Naive B cell (primary cell): ENCODE results near the gene AVP. TPM values are rescaled to one million over a fixed set of nuclear protein-coding genes. Genes with fewer than 3 reads are reported as not detected.

Source experiments
- ATAC-seq, 2 donors: fragments of 150-1000 bp; cut with Tn5 transposase; 2 replicates each; pipeline ENCODE4 v1.10.0; 2021; ENCODE audit warnings: low read depth in 2 of 2, mild to moderate bottlenecking in 2 of 2, moderate library complexity in 2 of 2
- DNase-seq: peaks from one replicate; pipeline ENCODE4 v3.0.0; 2022
- H3K27ac Mint-ChIP-seq, 6 donors: one replicate each; pipeline ENCODE4 v1.8.0; 2020 to 2022; ENCODE audit warnings: mild to moderate bottlenecking in 6 of 6, mixed read lengths in 6 of 6, moderate library complexity in 5 of 6, inconsistent platforms in 2 of 6
- H3K27me3 Mint-ChIP-seq, 3 donors: one replicate each; pipeline ENCODE4 v1.8.0; 2021 to 2022; ENCODE audit warnings: mixed read lengths in 3 of 3, mild to moderate bottlenecking in 1 of 3
- H3K36me3 Mint-ChIP-seq, 2 donors: one replicate each; pipeline ENCODE4 v1.8.0; 2020 to 2022; ENCODE audit warnings: mixed read lengths in 2 of 2, inconsistent platforms in 1 of 2, mild to moderate bottlenecking in 1 of 2
- H3K4me1 Mint-ChIP-seq, 3 donors: one replicate each; pipeline ENCODE4 v1.8.0; 2020 to 2022; ENCODE audit warnings: mixed read lengths in 3 of 3, inconsistent platforms in 1 of 3, mild to moderate bottlenecking in 1 of 3, moderate library complexity in 1 of 3
- H3K4me3 Mint-ChIP-seq, 8 donors: one replicate each; pipeline ENCODE4 v1.8.0; 2020 to 2022; ENCODE audit warnings: mild to moderate bottlenecking in 8 of 8, mixed read lengths in 8 of 8, moderate library complexity in 8 of 8, inconsistent platforms in 2 of 8
- H3K9me3 Mint-ChIP-seq, 7 donors: one replicate each; pipeline ENCODE4 v1.8.0; 2020 to 2022; ENCODE audit warnings: mixed read lengths in 7 of 7, mild to moderate bottlenecking in 5 of 7, inconsistent platforms in 2 of 7, moderate library complexity in 1 of 7
- polyA plus RNA-seq, 6 donors: library from polyadenylated mRNA; unstranded; fragments of 300-500 nt; fragmentation: Illumina TruSeq; gene quantifications; one replicate each; pipeline ENCODE4 v1.2.3, GENCODE V29; 2021; ENCODE audit warnings: low read depth in 6 of 6

Gene AVP
- polyA plus RNA-seq, 6 donors from 2014 or later: not detected

DNA sequence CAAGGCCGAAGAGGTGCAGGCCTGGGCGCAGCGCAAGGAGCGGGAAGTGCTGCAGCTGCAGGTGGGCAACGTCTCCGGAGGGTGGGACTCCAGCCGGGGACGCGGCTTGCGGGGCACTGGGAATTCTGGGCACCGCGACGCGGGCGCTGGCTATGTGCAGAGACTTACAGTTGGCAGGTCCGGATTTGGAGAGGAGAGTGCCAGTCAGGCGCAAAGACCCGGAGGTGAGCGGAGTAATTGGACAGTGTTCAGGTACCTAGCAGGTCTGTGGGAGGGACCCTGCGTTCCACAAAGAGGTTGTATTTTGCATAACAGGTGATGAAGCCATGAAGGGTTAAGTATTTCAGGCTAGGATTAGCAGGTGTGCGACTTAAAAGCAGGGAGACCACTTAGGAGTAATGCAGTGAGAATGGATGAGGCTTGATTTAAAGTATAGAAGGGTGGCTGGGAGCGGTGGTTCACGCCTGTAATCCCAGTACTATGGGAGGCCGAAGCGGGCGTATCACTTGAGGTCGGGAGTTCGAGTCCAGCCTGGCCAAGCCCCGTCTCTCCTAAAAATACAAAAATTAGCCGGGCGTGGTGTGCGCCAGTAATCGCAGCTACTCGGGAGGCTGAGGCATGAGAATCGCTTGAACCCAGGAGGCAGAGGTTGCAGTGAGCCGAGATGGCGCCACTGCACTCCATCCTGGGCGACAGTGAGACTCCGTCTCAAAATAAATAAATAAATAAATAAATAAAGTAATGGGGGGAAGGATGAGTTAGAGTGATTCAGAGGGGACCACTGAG, 37.7 kb downstream of the AVP start:
- Mint-ChIP-seq H3K9me3 (no peaks in the 10 kb centered on the region), H3K27ac (peak overlapping the region in 4 of 6 donors; percentile 39 to 81 (median 64)), H3K4me1 (peaks cover 17 to 28% (median 17%) of the 10 kb centered on the region in 3 donors), H3K36me3 (peaks cover 0 to 3% of the 10 kb centered on the region in 2 donors), H3K4me3 (peak overlapping the region; percentile 78 to 94 (median 90)), H3K27me3 (no peaks in the 10 kb centered on the region)
- ATAC-seq (no peak), DNase-seq (no peak)

DNA sequence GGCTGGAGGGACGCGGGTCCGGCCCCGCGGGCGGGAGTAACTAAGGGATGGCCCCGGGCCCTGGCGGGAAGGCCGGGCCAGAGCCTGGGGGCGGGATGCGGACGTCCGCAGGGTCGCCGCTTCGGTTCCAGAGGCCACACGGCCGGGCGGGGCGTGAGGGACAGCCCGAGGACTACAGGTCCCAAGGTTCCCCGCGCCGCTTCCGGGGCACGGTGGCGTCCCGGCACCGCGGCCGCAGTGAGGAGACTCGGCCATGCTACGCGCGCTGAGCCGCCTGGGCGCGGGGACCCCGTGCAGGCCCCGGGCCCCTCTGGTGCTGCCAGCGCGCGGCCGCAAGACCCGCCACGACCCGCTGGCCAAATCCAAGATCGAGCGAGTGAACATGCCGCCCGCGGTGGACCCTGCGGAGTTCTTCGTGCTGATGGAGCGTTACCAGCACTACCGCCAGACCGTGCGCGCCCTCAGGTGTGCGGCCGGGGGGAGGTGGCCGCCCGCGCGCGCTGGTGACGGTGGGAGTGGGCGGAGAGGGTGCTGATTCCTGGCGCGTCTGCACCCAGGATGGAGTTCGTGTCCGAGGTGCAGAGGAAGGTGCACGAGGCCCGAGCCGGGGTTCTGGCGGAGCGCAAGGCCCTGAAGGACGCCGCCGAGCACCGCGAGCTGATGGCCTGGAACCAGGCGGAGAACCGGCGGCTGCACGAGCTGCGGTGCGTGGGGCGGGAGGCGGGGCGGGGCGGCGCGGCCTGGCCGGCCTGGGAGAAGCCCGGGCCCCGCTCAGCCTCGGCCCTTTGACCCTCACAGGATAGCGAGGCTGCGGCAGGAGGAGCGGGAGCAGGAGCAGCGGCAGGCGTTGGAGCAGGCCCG, 38.5 kb downstream of the AVP start, which contains the start of gene MRPS26:
Gene MRPS26, plus strand, starts transcription at position 237 of the 861 bp plus-strand sequence. Its CDS starts 17 bp downstream, at position 254.
- no peaks in the 10 kb centered on the region for H3K9me3 Mint-ChIP-seq
- peaks cover 0 to 3% of the 10 kb centered on the region in 2 donors for H3K36me3 Mint-ChIP-seq
- no peaks in the 10 kb centered on the region for H3K27me3 Mint-ChIP-seq
- ATAC-seq (peak; percentile 88 to 89), DNase-seq (peak; percentile 80)
- H3K27ac Mint-ChIP-seq: peak within 1 kb of the TSS; percentile 80 to 93 (median 88)
- H3K4me3 Mint-ChIP-seq: peak within 1 kb of the TSS; percentile 78 to 95 (median 92)
- peaks cover 17 to 28% (median 21%) of the 10 kb centered on the region in 3 donors for H3K4me1 Mint-ChIP-seq

DNA sequence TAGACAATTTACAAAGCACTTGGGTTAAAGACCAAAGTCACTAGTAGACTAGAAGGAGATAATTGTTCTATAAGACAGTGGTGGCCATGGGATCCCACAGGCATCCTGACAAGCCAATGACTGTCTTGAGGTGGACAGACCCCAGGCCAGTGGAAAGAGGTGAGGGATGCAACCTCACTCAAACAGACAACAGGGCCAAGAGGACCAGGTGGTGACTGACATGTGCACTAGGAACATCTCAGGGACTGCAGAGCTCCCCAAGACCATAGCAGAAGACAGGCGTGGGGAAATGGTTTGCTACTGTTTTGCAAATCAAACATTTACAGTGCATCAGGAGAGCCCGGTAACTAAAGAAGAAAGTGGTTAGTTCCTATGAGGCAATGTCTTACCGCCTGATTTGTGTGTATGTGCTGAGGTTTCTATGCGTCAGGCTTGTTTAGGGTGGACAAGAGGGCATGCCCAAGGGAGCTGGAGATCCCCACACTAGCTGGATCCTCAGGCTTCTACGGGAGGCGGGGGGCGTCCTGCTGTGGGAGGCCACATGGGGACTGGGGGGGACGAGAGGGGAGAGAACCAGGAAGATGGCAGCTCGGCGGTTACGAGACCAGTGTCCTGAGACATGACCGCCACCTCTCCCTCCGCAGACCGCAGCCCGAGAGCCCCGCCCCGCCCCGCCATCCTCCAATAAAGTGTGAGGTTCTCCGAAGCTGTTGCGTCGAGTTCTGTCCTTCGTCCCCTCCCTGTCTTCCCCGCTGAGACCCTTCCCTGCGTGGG, 39.3 kb downstream of the AVP start:
- no peaks in the 10 kb centered on the region for H3K27me3 Mint-ChIP-seq
- peaks cover 0 to 7% of the 10 kb centered on the region in 2 donors for H3K36me3 Mint-ChIP-seq
- no peaks in the 10 kb centered on the region for H3K9me3 Mint-ChIP-seq
- peak overlapping the region; percentile 78 to 95 (median 92) for H3K4me3 Mint-ChIP-seq
- peak overlapping the region; percentile 80 to 93 (median 88) for H3K27ac Mint-ChIP-seq
- DNase-seq (no peak), ATAC-seq (peak; percentile 46 to 58)
- peaks cover 17 to 28% (median 21%) of the 10 kb centered on the region in 3 donors for H3K4me1 Mint-ChIP-seq

DNA sequence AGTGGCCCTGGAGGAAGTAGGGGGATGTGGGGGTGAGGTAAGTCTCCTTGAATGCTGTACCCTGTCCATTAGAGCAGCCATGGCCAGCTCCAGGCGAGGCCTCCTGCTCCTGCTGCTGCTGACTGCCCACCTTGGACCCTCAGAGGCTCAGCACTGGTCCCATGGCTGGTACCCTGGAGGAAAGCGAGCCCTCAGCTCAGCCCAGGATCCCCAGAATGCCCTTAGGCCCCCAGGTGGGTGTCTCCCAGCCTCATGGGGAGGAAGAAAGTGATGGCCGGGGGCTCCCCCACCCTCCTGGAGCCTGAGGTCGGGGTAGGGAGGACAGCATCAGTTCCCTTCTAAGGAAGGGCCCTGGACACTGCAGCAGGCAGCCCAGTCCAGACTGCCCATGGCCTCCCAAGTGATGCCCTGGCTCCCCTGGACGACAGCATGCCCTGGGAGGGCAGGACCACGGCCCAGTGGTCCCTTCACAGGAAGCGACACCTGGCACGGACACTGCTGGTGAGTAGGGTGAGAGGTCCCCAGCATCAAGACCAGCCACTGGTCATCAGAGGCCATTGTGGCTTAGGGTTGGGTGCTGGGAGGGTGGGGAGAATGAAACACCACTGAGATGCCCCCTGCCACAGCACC, 40.1 kb downstream of the AVP start:
- Mint-ChIP-seq H3K27me3 (no peaks in the 10 kb centered on the region), H3K36me3 (peaks cover 0 to 5% of the 10 kb centered on the region in 2 donors), H3K4me1 (peaks cover 17 to 28% (median 21%) of the 10 kb centered on the region in 3 donors), H3K4me3 (peak overlapping the region in 7 of 8 donors; percentile 12 to 95 (median 92)), H3K27ac (peak overlapping the region in 4 of 6 donors; percentile 33 to 80 (median 59)), H3K9me3 (no peaks in the 10 kb centered on the region)
- no peak for DNase-seq
- ATAC-seq: no peak

DNA sequence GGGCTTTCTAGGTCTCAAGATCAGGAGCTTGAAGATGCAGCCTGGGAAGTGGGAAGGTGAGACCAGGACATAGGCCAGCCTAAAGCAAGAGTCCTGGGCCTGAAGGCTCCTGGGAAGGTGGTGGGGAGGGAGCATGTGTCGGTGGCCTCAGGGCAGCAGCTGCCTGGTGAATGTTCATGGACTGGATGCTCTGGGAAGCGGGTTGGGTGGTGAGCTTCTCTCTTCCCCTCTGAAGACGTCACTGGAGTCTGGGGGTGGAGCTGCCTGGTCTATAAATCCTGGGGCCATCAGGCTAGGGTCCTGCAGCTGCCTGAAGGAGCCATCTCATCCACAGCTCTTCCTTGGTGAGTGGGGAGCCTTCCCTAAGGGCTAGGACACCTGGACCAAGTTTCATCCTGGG, 41.2 kb downstream of the AVP start, which contains the start of gene GNRH2:
Gene GNRH2, plus strand, starts transcription at position 301 of the 400 bp plus-strand sequence. CDS start 793 bp downstream, outside the sequence.
- DNase-seq: no peak
- H3K27me3 Mint-ChIP-seq: no peaks in the 10 kb centered on the region
- peak within 1 kb of the TSS; percentile 33 to 86 (median 70) for H3K27ac Mint-ChIP-seq
- peak within 1 kb of the TSS in 7 of 8 donors; percentile 12 to 95 (median 68) for H3K4me3 Mint-ChIP-seq
- H3K36me3 Mint-ChIP-seq: peaks cover 8 to 14% of the 10 kb centered on the region in 2 donors
- ATAC-seq: no peak
- H3K4me1 Mint-ChIP-seq: peaks cover 17 to 28% (median 18%) of the 10 kb centered on the region in 3 donors
- H3K9me3 Mint-ChIP-seq: no peaks in the 10 kb centered on the region

DNA sequence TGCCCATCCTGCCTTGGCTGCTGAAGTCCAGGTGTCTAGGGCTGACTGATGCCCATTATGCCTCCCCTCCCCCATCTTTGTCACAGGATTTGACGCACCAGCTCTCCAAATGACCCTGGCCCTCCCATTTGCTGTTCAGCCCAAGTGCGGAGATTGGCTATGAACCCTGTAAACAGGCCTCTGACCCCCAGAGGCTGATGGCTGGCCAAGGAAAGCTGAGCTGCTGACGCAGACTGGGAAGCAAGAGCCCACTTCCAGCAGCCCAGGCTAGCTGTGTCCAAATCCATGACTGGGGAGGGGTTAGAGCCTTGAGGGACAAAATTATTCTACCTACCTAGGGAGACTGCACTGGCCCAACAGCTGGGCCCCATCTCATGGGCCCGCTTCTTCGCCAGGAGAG, 41.9 kb downstream of the AVP start:
- ATAC-seq (no peak), DNase-seq (no peak)
- Mint-ChIP-seq H3K27ac (peak overlapping the region in 2 of 6 donors; percentile 61 to 80), H3K36me3 (peaks cover 8 to 14% of the 10 kb centered on the region in 2 donors), H3K4me1 (peaks cover 17 to 25% (median 17%) of the 10 kb centered on the region in 3 donors), H3K9me3 (no peaks in the 10 kb centered on the region), H3K27me3 (no peaks in the 10 kb centered on the region), H3K4me3 (peak overlapping the region in 1 of 8 donors; percentile 92)

DNA sequence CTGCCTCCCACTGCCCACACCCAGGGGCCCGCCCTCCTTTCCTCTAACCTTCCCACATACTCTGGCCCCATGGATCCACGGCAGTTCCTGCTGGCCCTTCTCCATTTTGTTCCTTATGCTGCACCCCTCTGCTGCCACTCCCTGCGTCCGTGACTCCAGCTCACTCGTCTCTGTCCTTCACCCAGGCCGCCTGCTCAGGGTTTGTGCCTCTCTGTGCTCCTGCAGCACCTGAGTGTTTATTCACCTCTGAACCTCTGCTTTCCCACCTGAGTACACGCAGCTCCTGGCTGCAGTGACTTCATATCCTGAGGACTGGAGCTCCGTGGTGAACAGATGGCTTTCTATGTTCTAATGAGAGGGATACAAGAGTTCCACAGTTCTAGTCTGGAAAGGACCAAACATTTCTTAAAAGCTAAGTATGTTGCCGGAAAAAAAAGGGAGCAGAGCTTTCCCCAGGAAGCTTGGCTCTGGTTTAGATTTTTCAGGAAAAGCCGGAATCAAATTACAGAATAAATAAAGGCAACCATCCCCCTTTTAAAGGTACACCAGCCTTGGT, 42.6 kb downstream of the AVP start:
- Mint-ChIP-seq H3K9me3 (no peaks in the 10 kb centered on the region), H3K27ac (peak overlapping the region in 4 of 6 donors; percentile 42 to 84 (median 62)), H3K4me1 (peaks cover 14 to 18% (median 16%) of the 10 kb centered on the region in 3 donors), H3K4me3 (peak overlapping the region in 1 of 8 donors; percentile 24), H3K27me3 (no peaks in the 10 kb centered on the region), H3K36me3 (peaks cover 8 to 14% of the 10 kb centered on the region in 2 donors)
- DNase-seq (no peak), ATAC-seq (no peak)

DNA sequence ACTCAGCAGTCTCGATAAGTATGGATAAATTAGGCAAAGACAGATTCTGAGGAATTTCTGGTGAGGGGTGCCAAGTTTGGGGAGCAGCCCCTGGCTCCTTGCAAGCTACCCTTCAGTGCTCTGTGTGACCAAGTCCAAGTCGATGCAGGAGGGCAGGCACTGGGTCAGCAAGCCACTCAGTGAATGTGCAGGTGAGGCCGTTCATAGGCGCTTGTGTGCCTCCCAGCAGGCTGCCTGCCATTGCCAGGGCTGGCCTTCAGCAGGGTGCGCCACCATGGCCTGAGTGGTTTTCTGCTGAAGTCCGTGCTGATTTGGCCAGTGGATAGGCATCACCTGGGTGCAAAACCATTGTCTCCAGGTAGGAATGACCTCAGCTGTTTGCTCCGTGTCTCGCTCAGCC, 44.4 kb downstream of the AVP start:
- Mint-ChIP-seq H3K4me1 (peaks cover 8 to 11% (median 10%) of the 10 kb centered on the region in 3 donors), H3K27me3 (no peaks in the 10 kb centered on the region), H3K36me3 (peaks cover 24 to 25% of the 10 kb centered on the region in 2 donors), H3K27ac (no peak overlapping the region), H3K4me3 (no peak overlapping the region), H3K9me3 (no peaks in the 10 kb centered on the region)
- DNase-seq (no peak), ATAC-seq (no peak)

DNA sequence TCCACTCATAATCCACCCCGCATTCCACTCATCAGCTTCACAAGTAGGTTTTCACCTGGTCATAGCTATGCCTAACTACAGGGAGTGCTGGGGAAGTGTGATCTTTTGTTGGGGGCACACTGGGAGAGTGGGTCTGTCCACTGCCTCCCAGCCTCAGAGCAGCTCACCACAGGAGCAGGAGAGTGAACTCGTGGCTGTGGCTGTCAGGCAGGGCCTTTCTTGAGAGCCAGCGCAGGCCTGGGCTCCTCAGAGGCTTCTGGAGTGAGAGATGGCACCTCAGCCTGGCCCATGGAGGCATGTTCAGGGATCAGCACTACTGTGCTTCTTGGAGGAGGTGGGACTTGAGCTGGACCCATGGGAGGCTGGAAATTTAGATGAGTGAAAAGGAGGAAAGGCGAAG, 45.1 kb downstream of the AVP start:
- no peak overlapping the region for H3K4me3 Mint-ChIP-seq
- no peaks in the 10 kb centered on the region for H3K9me3 Mint-ChIP-seq
- DNase-seq: no peak
- peaks cover 5 to 9% (median 5%) of the 10 kb centered on the region in 3 donors for H3K4me1 Mint-ChIP-seq
- no peaks in the 10 kb centered on the region for H3K27me3 Mint-ChIP-seq
- peak overlapping the region in 3 of 6 donors; percentile 33 to 88 (median 45) for H3K27ac Mint-ChIP-seq
- peaks cover 24 to 30% of the 10 kb centered on the region in 2 donors for H3K36me3 Mint-ChIP-seq
- no peak for ATAC-seq

DNA sequence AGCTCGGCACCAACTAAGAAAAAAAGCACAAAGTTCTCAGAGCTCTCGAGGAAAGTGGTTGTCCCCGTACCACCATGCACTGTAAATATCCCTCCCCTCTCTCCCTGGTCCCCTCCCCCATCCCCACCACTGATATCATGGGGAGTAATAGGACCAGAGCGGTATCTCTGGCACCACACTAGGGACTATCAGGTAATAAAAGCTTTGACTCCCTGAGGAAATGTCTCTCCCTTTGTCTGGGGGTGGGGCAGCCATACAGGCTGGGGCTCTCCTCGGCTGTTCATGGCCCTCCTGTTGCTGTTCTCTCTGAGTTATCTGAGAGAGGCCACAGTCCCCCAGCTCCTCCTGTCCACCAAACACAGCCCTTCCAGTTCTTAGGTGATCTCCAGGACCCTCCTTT, 46.1 kb downstream of the AVP start:
- peak overlapping the region in 1 of 8 donors; percentile 12 for H3K4me3 Mint-ChIP-seq
- no peaks in the 10 kb centered on the region for H3K27me3 Mint-ChIP-seq
- DNase-seq (no peak), ATAC-seq (no peak)
- peaks cover 24 to 30% of the 10 kb centered on the region in 2 donors for H3K36me3 Mint-ChIP-seq
- peaks cover under 1 to 9% (median 5%) of the 10 kb centered on the region in 3 donors for H3K4me1 Mint-ChIP-seq
- H3K9me3 Mint-ChIP-seq: no peaks in the 10 kb centered on the region
- peak overlapping the region in 2 of 6 donors; percentile 39 to 90 for H3K27ac Mint-ChIP-seq

DNA sequence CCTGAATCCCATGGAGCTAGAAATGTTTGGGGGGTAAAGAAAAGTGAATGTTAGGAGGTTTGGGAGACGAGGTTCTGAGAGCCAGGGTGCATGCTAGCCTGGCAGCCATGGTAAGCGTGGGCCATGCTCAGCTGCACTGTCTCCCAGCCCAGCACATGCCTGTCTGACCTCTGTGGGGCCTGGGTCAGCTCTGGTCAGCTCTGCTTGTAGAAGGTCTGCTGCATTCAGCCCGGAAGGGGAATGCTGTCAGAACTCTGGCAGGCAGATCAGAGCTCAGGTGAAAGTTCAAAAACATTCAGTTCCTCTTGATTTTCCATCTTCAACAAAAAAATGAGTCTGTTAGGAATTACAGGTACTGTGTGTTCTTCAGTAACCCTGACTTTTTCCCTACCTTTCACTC, 46.9 kb downstream of the AVP start:
- Mint-ChIP-seq H3K27me3 (no peaks in the 10 kb centered on the region), H3K36me3 (peaks cover 24 to 30% of the 10 kb centered on the region in 2 donors), H3K27ac (peak overlapping the region in 1 of 6 donors; percentile 44), H3K4me1 (peaks cover 0 to 9% (median 5%) of the 10 kb centered on the region in 3 donors), H3K9me3 (no peaks in the 10 kb centered on the region), H3K4me3 (no peak overlapping the region)
- no peak for ATAC-seq
- DNase-seq: no peak

DNA sequence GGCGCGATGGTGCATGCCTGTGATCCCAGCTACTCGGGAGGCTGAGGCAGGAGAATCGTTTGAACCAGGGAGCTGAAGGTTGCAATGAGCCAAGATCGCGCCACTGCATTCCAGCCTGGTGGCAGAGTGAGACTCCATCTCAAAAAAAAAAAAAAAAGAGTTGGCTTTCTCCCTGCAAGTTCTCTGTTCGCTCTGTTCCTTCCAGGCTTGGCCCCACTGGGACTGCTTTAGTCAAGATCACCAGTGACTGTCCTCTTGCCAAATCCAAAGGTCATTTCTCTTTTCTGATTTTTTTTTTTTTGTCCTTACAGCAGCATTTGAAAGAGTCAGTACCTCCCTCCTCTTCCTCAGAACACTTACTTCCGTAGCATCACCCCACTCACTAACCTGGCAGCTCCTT, 51.9 kb downstream of the AVP start:
- Mint-ChIP-seq H3K36me3 (peaks cover 15 to 26% of the 10 kb centered on the region in 2 donors), H3K27me3 (no peaks in the 10 kb centered on the region), H3K27ac (no peak overlapping the region), H3K9me3 (no peaks in the 10 kb centered on the region), H3K4me1 (peaks cover 0 to 5% (median 4%) of the 10 kb centered on the region in 3 donors), H3K4me3 (no peak overlapping the region)
- no peak for ATAC-seq
- no peak for DNase-seq
